HL-60/S4 treated with phorbol 12-myristate 13-acetate at 8.2 ng/mL for 4 days and 3 days (cell line): Measurements from ENCODE around the gene YRDC.

Experiments used
- in situ Hi-C: fragments of 300-500 bp; cut with MboI; formaldehyde crosslinking; loops from 2 replicates; pipeline ENCODE4 v1.15.0; 2022; ENCODE audit warnings: low sequenced_read_pairs

The YRDC gene

GRCh38 chr1:37807555-37808368, at the start of gene YRDC, which contains the start of gene C1orf122:
YRDC (minus strand) TSS chr1:37808208; CDS start chr1:37808180, 28 bp downstream.
C1orf122 (plus strand) TSS chr1:37807790; CDS start chr1:37808405, 615 bp downstream.
- in situ Hi-C loops, result no loop called here

GRCh38 chr1:37854406-37854805, 46.4 kb upstream of the YRDC start:
- in situ Hi-C loops, result no loop called here

- in situ Hi-C loops, result no loop called here
Observed at GRCh38 chr1:37853157-37853556, 45.1 kb upstream of the YRDC start.

- in situ Hi-C loops, result no loop called here
Observed at GRCh38 chr1:37851782-37852210, 43.8 kb upstream of the YRDC start.

- in situ Hi-C loops, result no loop called here
Observed at GRCh38 chr1:37851262-37851661, 43.3 kb upstream of the YRDC start.

- in situ Hi-C loops, result no loop called here
Observed at GRCh38 chr1:37850352-37850955, 42.4 kb upstream of the YRDC start.

GRCh38 chr1:37849480-37849879, 41.5 kb upstream of the YRDC start:
- in situ Hi-C loops, result no loop called here

GRCh38 chr1:37846647-37847339, 38.8 kb upstream of the YRDC start:
- in situ Hi-C loops, result no loop called here

- in situ Hi-C loops, result no loop called here
Observed at GRCh38 chr1:37845786-37846185, 37.8 kb upstream of the YRDC start.

- in situ Hi-C loops, result no loop called here
Observed at GRCh38 chr1:37845049-37845646, 37.1 kb upstream of the YRDC start.

GRCh38 chr1:37844536-37844935, 36.5 kb upstream of the YRDC start:
- in situ Hi-C loops, result no loop called here

GRCh38 chr1:37841652-37842051, 33.6 kb upstream of the YRDC start:
- in situ Hi-C loops, result no loop called here

- in situ Hi-C loops, result no loop called here
Observed at GRCh38 chr1:37840711-37841110, 32.7 kb upstream of the YRDC start.

- in situ Hi-C loops, result no loop called here
Observed at GRCh38 chr1:37839676-37840075, 31.7 kb upstream of the YRDC start.

GRCh38 chr1:37836788-37837187, 28.8 kb upstream of the YRDC start:
- in situ Hi-C loops, result no loop called here

GRCh38 chr1:37831809-37832208, 23.8 kb upstream of the YRDC start:
- in situ Hi-C loops, result no loop called here

GRCh38 chr1:37831109-37831508, 23.1 kb upstream of the YRDC start:
- in situ Hi-C loops, result no loop called here

GRCh38 chr1:37828410-37829074, 20.5 kb upstream of the YRDC start:
- in situ Hi-C loops, result no loop called here

- in situ Hi-C loops, result no loop called here
Observed at GRCh38 chr1:37825506-37825905, 17.5 kb upstream of the YRDC start.

- in situ Hi-C loops, result no loop called here
Observed at GRCh38 chr1:37824001-37824400, 16.0 kb upstream of the YRDC start.
